Measurements from ENCODE around the gene ARHGAP22. TPM values are rescaled to one million over a fixed set of nuclear protein-coding genes. Genes with fewer than 3 reads are reported as not detected.

Gene ARHGAP22
- total and polyA plus RNA-seq, 4 donors, result 0.23 to 2.3 (median 0.54) TPM

DNA sequence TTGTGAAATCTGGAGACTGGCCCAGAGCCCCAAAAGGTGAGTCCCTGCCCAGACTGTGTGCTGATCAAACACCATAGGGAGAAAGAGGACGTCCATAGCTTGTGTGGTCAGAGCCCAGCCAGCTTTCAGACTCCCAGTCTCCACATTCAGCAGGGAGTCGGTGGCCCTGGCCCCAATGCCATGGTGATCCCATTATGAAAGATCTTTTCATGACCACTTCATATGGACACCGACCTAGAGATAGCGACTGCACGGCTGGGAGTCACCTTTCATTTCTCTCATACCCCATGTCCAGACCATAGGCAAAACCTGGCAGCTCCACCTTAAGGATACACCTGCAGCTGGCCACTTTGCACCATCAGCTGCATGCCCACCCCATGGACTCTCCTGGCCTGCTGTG is 126.4 kb downstream of the ARHGAP22 start:
- Histone ChIP-seq H3K9ac (ENCODE audit: low read depth in 1 of 2, low read length in 2 of 2) (no peak overlapping the region), H3K9me3 (ENCODE audit: control insufficient read depth in 4 of 4, low read length in 3 of 4) (no peaks in the 10 kb centered on the region), H3K27me3 (ENCODE audit: control insufficient read depth in 4 of 4, insufficient read depth in 4 of 4, low read length in 3 of 4) (no peaks in the 10 kb centered on the region), H3K36me3 (ENCODE audit: control insufficient read depth in 4 of 4, insufficient read depth in 3 of 4, low read depth in 1 of 4, low read length in 3 of 4) (no peaks in the 10 kb centered on the region), H3K27ac (ENCODE audit: low read depth in 1 of 2, low read length in 2 of 2) (no peak overlapping the region), H3K4me3 (ENCODE audit: low read depth in 1 of 3, low read length in 3 of 3) (no peak overlapping the region), H3K4me1 (ENCODE audit: control insufficient read depth in 4 of 4, insufficient read depth in 4 of 4, low read length in 3 of 4) (no peaks in the 10 kb centered on the region)
- TF ChIP-seq, protein P1, sequence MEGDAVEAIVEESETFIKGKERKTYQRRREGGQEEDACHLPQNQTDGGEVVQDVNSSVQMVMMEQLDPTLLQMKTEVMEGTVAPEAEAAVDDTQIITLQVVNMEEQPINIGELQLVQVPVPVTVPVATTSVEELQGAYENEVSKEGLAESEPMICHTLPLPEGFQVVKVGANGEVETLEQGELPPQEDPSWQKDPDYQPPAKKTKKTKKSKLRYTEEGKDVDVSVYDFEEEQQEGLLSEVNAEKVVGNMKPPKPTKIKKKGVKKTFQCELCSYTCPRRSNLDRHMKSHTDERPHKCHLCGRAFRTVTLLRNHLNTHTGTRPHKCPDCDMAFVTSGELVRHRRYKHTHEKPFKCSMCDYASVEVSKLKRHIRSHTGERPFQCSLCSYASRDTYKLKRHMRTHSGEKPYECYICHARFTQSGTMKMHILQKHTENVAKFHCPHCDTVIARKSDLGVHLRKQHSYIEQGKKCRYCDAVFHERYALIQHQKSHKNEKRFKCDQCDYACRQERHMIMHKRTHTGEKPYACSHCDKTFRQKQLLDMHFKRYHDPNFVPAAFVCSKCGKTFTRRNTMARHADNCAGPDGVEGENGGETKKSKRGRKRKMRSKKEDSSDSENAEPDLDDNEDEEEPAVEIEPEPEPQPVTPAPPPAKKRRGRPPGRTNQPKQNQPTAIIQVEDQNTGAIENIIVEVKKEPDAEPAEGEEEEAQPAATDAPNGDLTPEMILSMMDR (IDR thresholded peaks at IDR 0.05; ENCODE audit: low read depth, low read length, missing input control), result no peak
- no peak for TF ChIP-seq HNF4A (conservative IDR thresholded peaks at IDR 0.05)
- TF ChIP-seq, protein P2, sequence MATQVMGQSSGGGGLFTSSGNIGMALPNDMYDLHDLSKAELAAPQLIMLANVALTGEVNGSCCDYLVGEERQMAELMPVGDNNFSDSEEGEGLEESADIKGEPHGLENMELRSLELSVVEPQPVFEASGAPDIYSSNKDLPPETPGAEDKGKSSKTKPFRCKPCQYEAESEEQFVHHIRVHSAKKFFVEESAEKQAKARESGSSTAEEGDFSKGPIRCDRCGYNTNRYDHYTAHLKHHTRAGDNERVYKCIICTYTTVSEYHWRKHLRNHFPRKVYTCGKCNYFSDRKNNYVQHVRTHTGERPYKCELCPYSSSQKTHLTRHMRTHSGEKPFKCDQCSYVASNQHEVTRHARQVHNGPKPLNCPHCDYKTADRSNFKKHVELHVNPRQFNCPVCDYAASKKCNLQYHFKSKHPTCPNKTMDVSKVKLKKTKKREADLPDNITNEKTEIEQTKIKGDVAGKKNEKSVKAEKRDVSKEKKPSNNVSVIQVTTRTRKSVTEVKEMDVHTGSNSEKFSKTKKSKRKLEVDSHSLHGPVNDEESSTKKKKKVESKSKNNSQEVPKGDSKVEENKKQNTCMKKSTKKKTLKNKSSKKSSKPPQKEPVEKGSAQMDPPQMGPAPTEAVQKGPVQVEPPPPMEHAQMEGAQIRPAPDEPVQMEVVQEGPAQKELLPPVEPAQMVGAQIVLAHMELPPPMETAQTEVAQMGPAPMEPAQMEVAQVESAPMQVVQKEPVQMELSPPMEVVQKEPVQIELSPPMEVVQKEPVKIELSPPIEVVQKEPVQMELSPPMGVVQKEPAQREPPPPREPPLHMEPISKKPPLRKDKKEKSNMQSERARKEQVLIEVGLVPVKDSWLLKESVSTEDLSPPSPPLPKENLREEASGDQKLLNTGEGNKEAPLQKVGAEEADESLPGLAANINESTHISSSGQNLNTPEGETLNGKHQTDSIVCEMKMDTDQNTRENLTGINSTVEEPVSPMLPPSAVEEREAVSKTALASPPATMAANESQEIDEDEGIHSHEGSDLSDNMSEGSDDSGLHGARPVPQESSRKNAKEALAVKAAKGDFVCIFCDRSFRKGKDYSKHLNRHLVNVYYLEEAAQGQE (IDR thresholded peaks at IDR 0.05), result no peak
- TF ChIP-seq FOXA1 (IDR thresholded peaks at IDR 0.05), result no peak
- TF ChIP-seq JUND (IDR thresholded peaks at IDR 0.05), result no peak
- TF ChIP-seq, protein P3, sequence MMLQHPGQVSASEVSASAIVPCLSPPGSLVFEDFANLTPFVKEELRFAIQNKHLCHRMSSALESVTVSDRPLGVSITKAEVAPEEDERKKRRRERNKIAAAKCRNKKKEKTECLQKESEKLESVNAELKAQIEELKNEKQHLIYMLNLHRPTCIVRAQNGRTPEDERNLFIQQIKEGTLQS (IDR thresholded peaks at IDR 0.05), result no peak
- no peak for TF ChIP-seq EGR1 (IDR thresholded peaks at IDR 0.05; ENCODE audit: low read depth in 2 of 2)
- no peak for TF ChIP-seq SP1 (IDR thresholded peaks at IDR 0.05)
- no peak for TF ChIP-seq GABPA (IDR thresholded peaks at IDR 0.05 in 1 of 2, conservative IDR thresholded peaks at IDR 0.05 in 1 of 2)
- TF ChIP-seq, protein P4, sequence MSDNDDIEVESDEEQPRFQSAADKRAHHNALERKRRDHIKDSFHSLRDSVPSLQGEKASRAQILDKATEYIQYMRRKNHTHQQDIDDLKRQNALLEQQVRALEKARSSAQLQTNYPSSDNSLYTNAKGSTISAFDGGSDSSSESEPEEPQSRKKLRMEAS (IDR thresholded peaks at IDR 0.05), result no peak
- no peak for TF ChIP-seq FOXA2 (IDR thresholded peaks at IDR 0.05)
- TF ChIP-seq YY1 (IDR thresholded peaks at IDR 0.05), result no peak
- TF ChIP-seq RAD21 (IDR thresholded peaks at IDR 0.05), result no peak
- TF ChIP-seq HNF4G (IDR thresholded peaks at IDR 0.05), result no peak
- TF ChIP-seq NR2F2 (IDR thresholded peaks at IDR 0.05), result no peak
- no peak for TF ChIP-seq TAF1 (conservative IDR thresholded peaks at IDR 0.05)
- no peak for TF ChIP-seq RXRA (IDR thresholded peaks at IDR 0.05)
- TF ChIP-seq, protein P5, sequence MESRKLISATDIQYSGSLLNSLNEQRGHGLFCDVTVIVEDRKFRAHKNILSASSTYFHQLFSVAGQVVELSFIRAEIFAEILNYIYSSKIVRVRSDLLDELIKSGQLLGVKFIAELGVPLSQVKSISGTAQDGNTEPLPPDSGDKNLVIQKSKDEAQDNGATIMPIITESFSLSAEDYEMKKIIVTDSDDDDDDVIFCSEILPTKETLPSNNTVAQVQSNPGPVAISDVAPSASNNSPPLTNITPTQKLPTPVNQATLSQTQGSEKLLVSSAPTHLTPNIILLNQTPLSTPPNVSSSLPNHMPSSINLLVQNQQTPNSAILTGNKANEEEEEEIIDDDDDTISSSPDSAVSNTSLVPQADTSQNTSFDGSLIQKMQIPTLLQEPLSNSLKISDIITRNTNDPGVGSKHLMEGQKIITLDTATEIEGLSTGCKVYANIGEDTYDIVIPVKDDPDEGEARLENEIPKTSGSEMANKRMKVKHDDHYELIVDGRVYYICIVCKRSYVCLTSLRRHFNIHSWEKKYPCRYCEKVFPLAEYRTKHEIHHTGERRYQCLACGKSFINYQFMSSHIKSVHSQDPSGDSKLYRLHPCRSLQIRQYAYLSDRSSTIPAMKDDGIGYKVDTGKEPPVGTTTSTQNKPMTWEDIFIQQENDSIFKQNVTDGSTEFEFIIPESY (IDR thresholded peaks at IDR 0.05), result no peak
- peak; percentile 30 for DNase-seq (ENCODE audit: low spot score)
- 89% methylated on average over 5 of the region's 5 CpGs for WGBS
